Measurements from ENCODE around the gene PRELID2. TPM values are rescaled to one million over a fixed set of nuclear protein-coding genes. Genes with fewer than 3 reads are reported as not detected.
A peak's percentile ranks its signal among the peaks of the same experiment; 100 is the strongest.

Gene PRELID2
- polyA plus RNA-seq, 1 experiment: 5.4 TPM

GRCh38 chr5:145777445-145778063 is 57.6 kb downstream of the PRELID2 start:
- H3K4me3 ChIP-seq (ENCODE audit: low read depth, low read length): no peak overlapping the region
- no peak for DNase-seq (ENCODE audit: low read depth, low spot score)
- H3K27me3 ChIP-seq (ENCODE audit: control insufficient read depth, insufficient read depth, low read length): no peaks in the 10 kb centered on the region
- peaks cover 8% of the 10 kb centered on the region for H3K9me3 ChIP-seq (ENCODE audit: control insufficient read depth, insufficient read depth, low read length)
- ChIA-PET POLR2A (no interaction called here), CTCF (interaction anchor here (1.2 kb wide), 1 partner anchor 48 kb away, joined by 4 read pairs; no protein-coding TSS in a partner anchor)
- H3K27ac ChIP-seq (ENCODE audit: low read depth, low read length): no peak overlapping the region
- TF ChIP-seq CTCF (IDR thresholded peaks at IDR 0.05; ENCODE audit: low read depth, low read length): no peak

- POLR2A ChIA-PET: no interaction called here
- no peak overlapping the region for H3K27ac ChIP-seq (ENCODE audit: low read depth, low read length)
Observed at GRCh38 chr5:145776886-145777285, 58.3 kb downstream of the PRELID2 start.

GRCh38 chr5:145775893-145776444 is 59.2 kb downstream of the PRELID2 start:
- POLR2A ChIA-PET: no interaction called here

More at GRCh38 chr5:145776886-145777285, 58.3 kb downstream of the PRELID2 start:
- Histone ChIP-seq H3K4me3 (ENCODE audit: low read depth, low read length) (no peak overlapping the region), H3K27me3 (ENCODE audit: control insufficient read depth, insufficient read depth, low read length) (no peaks in the 10 kb centered on the region), H3K9me3 (ENCODE audit: control insufficient read depth, insufficient read depth, low read length) (peaks cover 8% of the 10 kb centered on the region)
- DNase-seq (ENCODE audit: low read depth, low spot score): peak; percentile 11
- CTCF ChIA-PET: interaction anchor here (1.2 kb wide), 1 partner anchor 49 kb away, joined by 4 read pairs; no protein-coding TSS in a partner anchor
- no peak for TF ChIP-seq CTCF (IDR thresholded peaks at IDR 0.05; ENCODE audit: low read depth, low read length)

GRCh38 chr5:145775411-145775810 is 59.7 kb downstream of the PRELID2 start:
- no peak for DNase-seq (ENCODE audit: low read depth, low spot score)
- Histone ChIP-seq H3K27ac (ENCODE audit: low read depth, low read length) (no peak overlapping the region), H3K4me3 (ENCODE audit: low read depth, low read length) (no peak overlapping the region), H3K9me3 (ENCODE audit: control insufficient read depth, insufficient read depth, low read length) (peaks cover 8% of the 10 kb centered on the region), H3K27me3 (ENCODE audit: control insufficient read depth, insufficient read depth, low read length) (no peaks in the 10 kb centered on the region)
- no peak for TF ChIP-seq CTCF (IDR thresholded peaks at IDR 0.05; ENCODE audit: low read depth, low read length)
- ChIA-PET CTCF (interaction anchor here (0.7 kb wide), 1 partner anchor 1572 kb away, joined by 3 read pairs; no protein-coding TSS in a partner anchor), POLR2A (no interaction called here)

More at GRCh38 chr5:145775893-145776444, 59.2 kb downstream of the PRELID2 start:
- Histone ChIP-seq H3K4me3 (ENCODE audit: low read depth, low read length) (no peak overlapping the region), H3K27ac (ENCODE audit: low read depth, low read length) (no peak overlapping the region), H3K9me3 (ENCODE audit: control insufficient read depth, insufficient read depth, low read length) (peaks cover 8% of the 10 kb centered on the region), H3K27me3 (ENCODE audit: control insufficient read depth, insufficient read depth, low read length) (no peaks in the 10 kb centered on the region)
- CTCF ChIA-PET: interaction anchor here (0.7 to 1.0 kb wide), 2 partner anchors 57 to 1573 kb away, joined by 3 read pairs; no protein-coding TSS in a partner anchor
- TF ChIP-seq CTCF (IDR thresholded peaks at IDR 0.05; ENCODE audit: low read depth, low read length): no peak
- peak; percentile 36 for DNase-seq (ENCODE audit: low read depth, low spot score)

GRCh38 chr5:145774442-145774841 is 60.7 kb downstream of the PRELID2 start:
- Histone ChIP-seq H3K27me3 (ENCODE audit: control insufficient read depth, insufficient read depth, low read length) (no peaks in the 10 kb centered on the region), H3K4me3 (ENCODE audit: low read depth, low read length) (no peak overlapping the region), H3K9me3 (ENCODE audit: control insufficient read depth, insufficient read depth, low read length) (peaks cover 8% of the 10 kb centered on the region), H3K27ac (ENCODE audit: low read depth, low read length) (no peak overlapping the region)
- TF ChIP-seq CTCF (IDR thresholded peaks at IDR 0.05; ENCODE audit: low read depth, low read length): no peak
- POLR2A ChIA-PET: no interaction called here
- DNase-seq (ENCODE audit: low read depth, low spot score): no peak
- CTCF ChIA-PET: interaction anchor here (1.4 kb wide), 1 partner anchor 93 kb away, joined by 4 read pairs; no protein-coding TSS in a partner anchor
